ENCODE results near the gene AUTS2. TPM values are rescaled to one million over a fixed set of nuclear protein-coding genes. Genes with fewer than 3 reads are reported as not detected.

AUTS2 gene
- total RNA-seq, 1 experiment from 2014 or later, result 50.0 TPM

DNA sequence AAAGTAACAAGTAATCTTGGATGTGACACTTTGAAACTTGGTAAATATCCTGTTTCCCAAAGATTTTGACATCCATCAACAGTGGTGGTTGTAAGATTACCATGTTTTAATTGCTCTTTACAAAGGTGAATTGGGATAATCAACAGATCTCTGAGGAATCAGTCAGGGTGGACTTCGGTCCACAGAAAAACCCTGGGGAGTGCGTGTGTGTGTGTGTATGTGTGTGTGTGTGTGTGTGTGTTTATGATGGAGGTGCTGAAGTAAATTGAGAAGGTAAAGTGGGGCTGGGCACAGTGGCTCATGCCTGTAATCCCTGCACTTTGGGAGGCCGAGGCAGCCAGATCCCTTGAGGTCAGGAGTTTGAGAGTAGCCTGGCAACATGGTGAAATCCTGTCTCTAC is 12.0 kb upstream of the AUTS2 start (continued):
- no peak for TF ChIP-seq MYBL2 (CRISPR knock-in tag; IDR thresholded peaks at IDR 0.05)
- TF ChIP-seq SP1 (CRISPR knock-in tag; conservative IDR thresholded peaks at IDR 0.05), result no peak

- no peaks in the 10 kb centered on the region for H3K36me3 Mint-ChIP-seq
- H3K27ac Mint-ChIP-seq, result no peak overlapping the region
- POLR2A ChIA-PET, result interaction anchor here (0.6 kb wide), 1 partner anchor 994 kb away, joined by 5 read pairs; no protein-coding TSS in a partner anchor
- TF ChIP-seq NFYB (CRISPR knock-in tag; conservative IDR thresholded peaks at IDR 0.05; ENCODE audit: low read depth), result no peak
- no peak for TF ChIP-seq JAZF1 (CRISPR knock-in tag; IDR thresholded peaks at IDR 0.05)
- TF ChIP-seq IRF2 (CRISPR knock-in tag; IDR thresholded peaks at IDR 0.05; ENCODE audit: borderline replicate concordance, low read depth), result no peak
- TF ChIP-seq E2F5 (CRISPR knock-in tag; IDR thresholded peaks at IDR 0.05), result no peak
- no peak for TF ChIP-seq OVOL2 (CRISPR knock-in tag; IDR thresholded peaks at IDR 0.05; ENCODE audit: borderline replicate concordance)
- TF ChIP-seq ZNF317 (CRISPR knock-in tag; IDR thresholded peaks at IDR 0.05; ENCODE audit: borderline replicate concordance, low read depth), result no peak
- no peak for TF ChIP-seq SOX15 (CRISPR knock-in tag; IDR thresholded peaks at IDR 0.05)
- DNase-seq (ENCODE audit: low spot score), result no peak
- CTCF ChIA-PET, result no interaction called here
- no peaks in the 10 kb centered on the region; the same call in 1 of the 2 replicates for H3K9me3 Mint-ChIP-seq
- H3K27me3 Mint-ChIP-seq (ENCODE audit: low read depth), result peaks cover 57% of the 10 kb centered on the region
- ATAC-seq, result no peak
- no peak overlapping the region for H3K4me3 Mint-ChIP-seq
- no peaks in the 10 kb centered on the region for H3K4me1 Mint-ChIP-seq
These were observed 9.5 kb upstream of the AUTS2 start for GRCh38 chr7:69588773-69589172.

DNA sequence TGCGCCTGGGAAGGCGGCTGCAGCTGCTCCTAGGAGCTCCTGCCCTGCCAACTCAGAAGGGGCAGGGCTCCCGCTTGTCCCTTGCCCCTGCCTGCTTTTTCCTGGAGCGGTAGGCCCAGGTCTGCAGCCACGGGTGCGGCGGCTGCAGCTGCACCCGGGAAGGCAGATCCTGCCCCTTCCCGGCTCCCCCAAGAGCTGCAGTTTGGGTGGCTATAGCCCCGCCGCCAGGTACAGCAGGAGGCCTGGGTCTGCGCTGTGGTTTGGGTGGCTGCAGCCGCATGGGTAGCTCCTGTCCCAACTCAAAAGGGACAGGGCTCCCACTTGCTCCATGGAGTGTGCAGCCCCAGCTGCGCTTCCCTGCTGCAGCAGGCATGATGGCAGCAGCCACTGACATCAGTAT is 6.5 kb upstream of the AUTS2 start:
- H3K27ac Mint-ChIP-seq, result no peak overlapping the region
- ATAC-seq (no peak), DNase-seq (ENCODE audit: low spot score) (no peak)
- CTCF ChIA-PET, result no interaction called here
- no peaks in the 10 kb centered on the region; the same call in 1 of the 2 replicates for H3K9me3 Mint-ChIP-seq
- H3K36me3 Mint-ChIP-seq, result no peaks in the 10 kb centered on the region
- H3K4me1 Mint-ChIP-seq, result peaks cover 1% of the 10 kb centered on the region
- POLR2A ChIA-PET, result no interaction called here
- H3K27me3 Mint-ChIP-seq (ENCODE audit: low read depth), result peaks cover 85% of the 10 kb centered on the region
- no peak overlapping the region for H3K4me3 Mint-ChIP-seq
- TF ChIP-seq FOXP1 (CRISPR knock-in tag; IDR thresholded peaks at IDR 0.05; ENCODE audit: borderline replicate concordance), result no peak
- no peak for TF ChIP-seq SMAD4 (CRISPR knock-in tag; IDR thresholded peaks at IDR 0.05)
- no peak for TF ChIP-seq NR3C1 (CRISPR knock-in tag; conservative IDR thresholded peaks at IDR 0.05; ENCODE audit: low read depth)
- TF ChIP-seq CREB1 (CRISPR knock-in tag; IDR thresholded peaks at IDR 0.05), result no peak
- no peak for TF ChIP-seq GTF2I (CRISPR knock-in tag; conservative IDR thresholded peaks at IDR 0.05)
- TF ChIP-seq, protein P1, sequence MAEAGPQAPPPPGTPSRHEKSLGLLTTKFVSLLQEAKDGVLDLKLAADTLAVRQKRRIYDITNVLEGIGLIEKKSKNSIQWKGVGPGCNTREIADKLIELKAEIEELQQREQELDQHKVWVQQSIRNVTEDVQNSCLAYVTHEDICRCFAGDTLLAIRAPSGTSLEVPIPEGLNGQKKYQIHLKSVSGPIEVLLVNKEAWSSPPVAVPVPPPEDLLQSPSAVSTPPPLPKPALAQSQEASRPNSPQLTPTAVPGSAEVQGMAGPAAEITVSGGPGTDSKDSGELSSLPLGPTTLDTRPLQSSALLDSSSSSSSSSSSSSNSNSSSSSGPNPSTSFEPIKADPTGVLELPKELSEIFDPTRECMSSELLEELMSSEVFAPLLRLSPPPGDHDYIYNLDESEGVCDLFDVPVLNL (CRISPR knock-in tag; IDR thresholded peaks at IDR 0.05; ENCODE audit: borderline replicate concordance, low read depth), result no peak
- no peak for TF ChIP-seq ATF1 (CRISPR knock-in tag; IDR thresholded peaks at IDR 0.05)
- TF ChIP-seq NR1H2 (CRISPR knock-in tag; IDR thresholded peaks at IDR 0.05), result no peak
- TF ChIP-seq, protein P2, sequence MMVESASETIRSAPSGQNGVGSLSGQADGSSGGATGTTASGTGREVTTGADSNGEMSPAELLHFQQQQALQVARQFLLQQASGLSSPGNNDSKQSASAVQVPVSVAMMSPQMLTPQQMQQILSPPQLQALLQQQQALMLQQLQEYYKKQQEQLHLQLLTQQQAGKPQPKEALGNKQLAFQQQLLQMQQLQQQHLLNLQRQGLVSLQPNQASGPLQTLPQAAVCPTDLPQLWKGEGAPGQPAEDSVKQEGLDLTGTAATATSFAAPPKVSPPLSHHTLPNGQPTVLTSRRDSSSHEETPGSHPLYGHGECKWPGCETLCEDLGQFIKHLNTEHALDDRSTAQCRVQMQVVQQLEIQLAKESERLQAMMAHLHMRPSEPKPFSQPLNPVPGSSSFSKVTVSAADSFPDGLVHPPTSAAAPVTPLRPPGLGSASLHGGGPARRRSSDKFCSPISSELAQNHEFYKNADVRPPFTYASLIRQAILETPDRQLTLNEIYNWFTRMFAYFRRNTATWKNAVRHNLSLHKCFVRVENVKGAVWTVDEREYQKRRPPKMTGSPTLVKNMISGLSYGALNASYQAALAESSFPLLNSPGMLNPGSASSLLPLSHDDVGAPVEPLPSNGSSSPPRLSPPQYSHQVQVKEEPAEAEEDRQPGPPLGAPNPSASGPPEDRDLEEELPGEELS (CRISPR knock-in tag; IDR thresholded peaks at IDR 0.05), result no peak
- TF ChIP-seq ZNF532 (CRISPR knock-in tag; IDR thresholded peaks at IDR 0.05; ENCODE audit: borderline replicate concordance), result no peak
- TF ChIP-seq, protein P3, sequence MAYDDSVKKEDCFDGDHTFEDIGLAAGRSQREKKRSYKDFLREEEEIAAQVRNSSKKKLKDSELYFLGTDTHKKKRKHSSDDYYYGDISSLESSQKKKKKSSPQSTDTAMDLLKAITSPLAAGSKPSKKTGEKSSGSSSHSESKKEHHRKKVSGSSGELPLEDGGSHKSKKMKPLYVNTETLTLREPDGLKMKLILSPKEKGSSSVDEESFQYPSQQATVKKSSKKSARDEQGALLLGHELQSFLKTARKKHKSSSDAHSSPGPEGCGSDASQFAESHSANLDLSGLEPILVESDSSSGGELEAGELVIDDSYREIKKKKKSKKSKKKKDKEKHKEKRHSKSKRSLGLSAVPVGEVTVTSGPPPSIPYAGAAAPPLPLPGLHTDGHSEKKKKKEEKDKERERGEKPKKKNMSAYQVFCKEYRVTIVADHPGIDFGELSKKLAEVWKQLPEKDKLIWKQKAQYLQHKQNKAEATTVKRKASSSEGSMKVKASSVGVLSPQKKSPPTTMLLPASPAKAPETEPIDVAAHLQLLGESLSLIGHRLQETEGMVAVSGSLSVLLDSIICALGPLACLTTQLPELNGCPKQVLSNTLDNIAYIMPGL (CRISPR knock-in tag; IDR thresholded peaks at IDR 0.05), result no peak
- TF ChIP-seq JUN (CRISPR knock-in tag; IDR thresholded peaks at IDR 0.05), result no peak
- no peak for TF ChIP-seq RELA (CRISPR knock-in tag; IDR thresholded peaks at IDR 0.05; ENCODE audit: borderline replicate concordance)
- no peak for TF ChIP-seq NFE2L1 (CRISPR knock-in tag; IDR thresholded peaks at IDR 0.05)
